ENCODE results near the gene FGF13.
A peak's percentile ranks its signal among the peaks of the same experiment; 100 is the strongest.

The FGF13 gene
- total RNA-seq = 0.05 to 0.74 (median 0.19) reads per million in 18 experiments

GRCh38 chrX:138711399-138712347 is at the start of gene FGF13:
Gene FGF13, minus strand, starts transcription at chrX:138711717. Its CDS starts 714 bp downstream, at chrX:138711003.
- DNase-seq = no peak

- no peak for DNase-seq
These were observed 47.9 kb upstream of the FGF13 start for GRCh38 chrX:138759217-138759943.

- DNase-seq = no peak
These were observed 44.7 kb upstream of the FGF13 start for GRCh38 chrX:138756234-138756633.

GRCh38 chrX:138754861-138755260 is 43.3 kb upstream of the FGF13 start:
- no peak for DNase-seq

- no peak for DNase-seq
These were observed 37.0 kb upstream of the FGF13 start for GRCh38 chrX:138748480-138748879.

GRCh38 chrX:138745196-138745595 is 33.7 kb upstream of the FGF13 start:
- peak; percentile 46 to 47 for DNase-seq

GRCh38 chrX:138742217-138742616 is 30.7 kb upstream of the FGF13 start:
- no peak for DNase-seq

- no peak for DNase-seq
These were observed 28.8 kb upstream of the FGF13 start for GRCh38 chrX:138740341-138740740.

- no peak for DNase-seq
These were observed 11.8 kb upstream of the FGF13 start for GRCh38 chrX:138723301-138723700.

GRCh38 chrX:138719396-138719795 is 7.9 kb upstream of the FGF13 start:
- no peak for DNase-seq

GRCh38 chrX:138718941-138719340 is 7.4 kb upstream of the FGF13 start:
- DNase-seq = no peak

GRCh38 chrX:138710866-138711341 is 613 bp downstream of the FGF13 start:
- DNase-seq = no peak

GRCh38 chrX:138709886-138710791 is 1.4 kb downstream of the FGF13 start:
- DNase-seq = no peak

- DNase-seq = no peak
These were observed 3.2 kb downstream of the FGF13 start for GRCh38 chrX:138708268-138708667.

GRCh38 chrX:138704596-138704995 is 6.9 kb downstream of the FGF13 start:
- DNase-seq = no peak

GRCh38 chrX:138704101-138704500 is 7.4 kb downstream of the FGF13 start:
- no peak for DNase-seq

GRCh38 chrX:138692591-138692990 is 18.9 kb downstream of the FGF13 start:
- DNase-seq = no peak

GRCh38 chrX:138691186-138691585 is 20.3 kb downstream of the FGF13 start:
- DNase-seq = no peak

GRCh38 chrX:138690591-138690990 is 20.9 kb downstream of the FGF13 start:
- no peak for DNase-seq

- DNase-seq = no peak
These were observed 27.9 kb downstream of the FGF13 start for GRCh38 chrX:138683600-138683999.

- no peak for DNase-seq
These were observed 41.8 kb downstream of the FGF13 start for GRCh38 chrX:138669693-138670092.

- DNase-seq = no peak
These were observed 47.1 kb downstream of the FGF13 start for GRCh38 chrX:138664466-138664865.
